Aorta (tissue), 5 donors: ENCODE data around the gene SURF6. TPM values are rescaled to one million over a fixed set of nuclear protein-coding genes. Genes with fewer than 3 reads are reported as not detected.
"Not testable (repeated sequence)": the region's sequence is repeated elsewhere in the genome, so short reads cannot be mapped to it uniquely, and the experiment has no call there.

Source experiments
- ATAC-seq: fragments of 200-7000 bp; cut with Tn5 transposase; one replicate; pipeline ENCODE4 v1.9.1; 2022; ENCODE audit warnings: moderate library complexity; ENCODE audit not compliant: low FRiP score
- DNase-seq, 2 donors: peaks; one replicate each; pipeline ENCODE4 v3.0.0-alpha.2; 2020
- H3K27ac ChIP-seq, 2 donors: one replicate each; pipeline ENCODE4 v1.5.1; 2013; ENCODE audit warnings: low read length in 2 of 2, mild to moderate bottlenecking in 2 of 2, moderate library complexity in 2 of 2, control low read depth in 1 of 2, inconsistent platforms in 1 of 2, low read depth in 1 of 2
- H3K27me3 ChIP-seq, 2 donors: one replicate each; pipeline ENCODE4 v1.6.1; 2013; ENCODE audit warnings: control low read depth in 1 of 2, low read length in 1 of 2, mild to moderate bottlenecking in 1 of 2, moderate library complexity in 1 of 2; ENCODE audit not compliant: insufficient read depth in 2 of 2, control insufficient read depth in 1 of 2
- H3K36me3 ChIP-seq, 2 donors: one replicate each; pipeline ENCODE4 v1.6.1; 2013; ENCODE audit warnings: control low read depth in 1 of 2, low read length in 1 of 2, mild to moderate bottlenecking in 1 of 2; ENCODE audit not compliant: insufficient read depth in 2 of 2, control insufficient read depth in 1 of 2
- H3K4me1 ChIP-seq, 2 donors: one replicate each; pipeline ENCODE4 v1.6.1; 2013; ENCODE audit warnings: low read length in 2 of 2, control low read depth in 1 of 2, mild to moderate bottlenecking in 1 of 2, moderate library complexity in 1 of 2; ENCODE audit not compliant: insufficient read depth in 2 of 2, control insufficient read depth in 1 of 2
- H3K4me3 ChIP-seq, 2 donors: one replicate each; pipeline ENCODE4 v1.5.1; 2013; ENCODE audit warnings: low read length in 2 of 2, control low read depth in 1 of 2, mild to moderate bottlenecking in 1 of 2
- H3K9me3 ChIP-seq: one replicate; pipeline ENCODE4 v1.6.1; 2013; ENCODE audit warnings: mild to moderate bottlenecking, low read length; ENCODE audit not compliant: control insufficient read depth
- WGBS, 2 donors: extraction: QIAGEN DNeasy Blood & Tissue Kit; methylation state at CpG; one replicate each; pipeline ENCODE4 v1.1.7; 2013; 5-methylcytosine and 5-hydroxymethylcytosine counted together
- intact Hi-C, 2 donors: fragments of 100-400 bp; cut with DNase I; formaldehyde crosslinking; loops; one replicate each; pipeline versions ENCODE4 v1.14.2 to v1.15.0; 2022
- polyA plus RNA-seq, 2 donors: library from polyadenylated mRNA; stranded (reverse); fragments of 200-250 nt; gene quantifications; one replicate each; pipeline ENCODE4 v1.2.3, GENCODE V29; 2013
- total RNA-seq, 2 donors: library from RNA; stranded (reverse); fragmentation: NEBNext Ultra II Directional; extraction: Animal tissue kit (Norgen Biotek cat#: 25700); gene quantifications; one replicate each; pipeline ENCODE4 v1.2.1, GENCODE V29; 2021
- donor health status: healthy with polysubstance abuse.
- donor health status: Bipolar disorder and iron deficiency.
- donor health status: DM: no; HTN: no; CAD: no.
- donor health status: DM: no; HTN: no; CAD: no.
- donor health status: DM: yes; HTN: yes; CAD: no.

Gene SURF6
- total and polyA plus RNA-seq, 4 donors: 13.3 to 23.6 (median 16.0) TPM

- no peak overlapping the region for H3K4me3 ChIP-seq
- H3K4me1 ChIP-seq: no peaks in the 10 kb centered on the region
- H3K36me3 ChIP-seq: no peaks in the 10 kb centered on the region
- H3K27ac ChIP-seq: no peak overlapping the region
- DNase-seq: no peak
- 70 to 78% methylated on average over 25 to 26 of the region's 26 CpGs for WGBS, 2 donors
- ATAC-seq: no peak
- H3K9me3 ChIP-seq: no peaks in the 10 kb centered on the region
- no peaks in the 10 kb centered on the region for H3K27me3 ChIP-seq
- intact Hi-C loops: no loop called here
Observed at GRCh38 chr9:133303266-133304157, 32.5 kb downstream of the SURF6 start.

- no peak for DNase-seq
- no peak overlapping the region for H3K27ac ChIP-seq
- H3K9me3 ChIP-seq: no peaks in the 10 kb centered on the region
- H3K4me1 ChIP-seq: no peaks in the 10 kb centered on the region
- no peak overlapping the region for H3K4me3 ChIP-seq
- 85 to 86% methylated on average over 13 of the region's 13 CpGs for WGBS, 2 donors
- no peaks in the 10 kb centered on the region for H3K27me3 ChIP-seq
- H3K36me3 ChIP-seq: no peaks in the 10 kb centered on the region
- ATAC-seq: no peak
- intact Hi-C loops: no loop called here
Observed at GRCh38 chr9:133301253-133302230, 34.4 kb downstream of the SURF6 start.

- ATAC-seq, H3K27ac ChIP-seq, H3K9me3 ChIP-seq, H3K4me3 ChIP-seq, H3K36me3 ChIP-seq, H3K4me1 ChIP-seq, H3K27me3 ChIP-seq, intact Hi-C loops, DNase-seq: not testable (repeated sequence)
- 80% methylated on average over 13 to 16 of the region's 16 CpGs for WGBS, 2 donors
Observed at GRCh38 chr9:133299996-133300395, 36.0 kb downstream of the SURF6 start.

- DNase-seq (no peak), ATAC-seq (no peak)
- WGBS, 2 donors: 60 to 66% methylated on average over 1 of the region's 1 CpG
- Histone ChIP-seq H3K9me3 (no peaks in the 10 kb centered on the region), H3K4me3 (no peak overlapping the region), H3K4me1 (no peaks in the 10 kb centered on the region), H3K36me3 (no peaks in the 10 kb centered on the region), H3K27me3 (peaks cover 0 to 1% of the 10 kb centered on the region in 2 donors), H3K27ac (no peak overlapping the region)
- intact Hi-C loops: no loop called here
Observed at GRCh38 chr9:133294257-133294656, 41.7 kb downstream of the SURF6 start.

GRCh38 chr9:133290751-133291302 lies 45.2 kb downstream of the SURF6 start:
- H3K4me3 ChIP-seq: no peak overlapping the region
- H3K9me3 ChIP-seq: no peaks in the 10 kb centered on the region
- DNase-seq: no peak
- no peaks in the 10 kb centered on the region for H3K36me3 ChIP-seq
- H3K4me1 ChIP-seq: no peaks in the 10 kb centered on the region
- WGBS, 2 donors: 87 to 94% methylated on average over 2 of the region's 2 CpGs
- no peak overlapping the region for H3K27ac ChIP-seq
- ATAC-seq: no peak
- H3K27me3 ChIP-seq: peaks cover 0 to 1% of the 10 kb centered on the region in 2 donors
- intact Hi-C loops: no loop called here

- Histone ChIP-seq H3K4me1 (no peaks in the 10 kb centered on the region), H3K36me3 (no peaks in the 10 kb centered on the region), H3K27me3 (no peaks in the 10 kb centered on the region), H3K4me3 (no peak overlapping the region), H3K9me3 (no peaks in the 10 kb centered on the region), H3K27ac (no peak overlapping the region)
- WGBS, 2 donors: 28 to 31% methylated on average over 2 of the region's 2 CpGs
- ATAC-seq: no peak
- no peak for DNase-seq
- intact Hi-C loops: no loop called here
Observed at GRCh38 chr9:133286523-133286922, 49.5 kb downstream of the SURF6 start.

- Histone ChIP-seq H3K27me3 (no peaks in the 10 kb centered on the region), H3K4me3 (no peak overlapping the region), H3K4me1 (no peaks in the 10 kb centered on the region), H3K9me3 (no peaks in the 10 kb centered on the region), H3K27ac (no peak overlapping the region), H3K36me3 (no peaks in the 10 kb centered on the region)
- DNase-seq (no peak), ATAC-seq (no peak)
- intact Hi-C loops: no loop called here
- 66 to 78% methylated on average over 5 to 6 of the region's 6 CpGs for WGBS, 2 donors
Observed at GRCh38 chr9:133285252-133285775, 50.7 kb downstream of the SURF6 start.

GRCh38 chr9:133284362-133284761 lies 51.6 kb downstream of the SURF6 start:
- intact Hi-C loops: no loop called here
- WGBS, 2 donors: 92 to 95% methylated on average over 8 of the region's 8 CpGs
- Histone ChIP-seq H3K27me3 (peaks cover 0 to 3% of the 10 kb centered on the region in 2 donors), H3K27ac (no peak overlapping the region), H3K4me3 (no peak overlapping the region), H3K4me1 (no peaks in the 10 kb centered on the region), H3K36me3 (no peaks in the 10 kb centered on the region), H3K9me3 (no peaks in the 10 kb centered on the region)
- no peak for ATAC-seq
- no peak for DNase-seq
